GM12878 (cell line): ENCODE measurements around the gene GPATCH2L. TPM values are rescaled to one million over a fixed set of nuclear protein-coding genes. Genes with fewer than 3 reads are reported as not detected.

ENCODE experiments used
- ATAC-seq: fragments of 200-7000 bp; cut with Tn5 transposase; 3 replicates; pipeline ENCODE4 v1.9.1; 2020; ENCODE audit warnings: mild to moderate bottlenecking, moderate library complexity
- Bru-seq: library from RNA; stranded (reverse); fragments of 400-500 nt; gene quantifications from one replicate; lab custom pipeline; 2021; lab: Mats Ljungman, UMichigan
- BruChase-seq, 2 experiments: library from RNA; stranded (reverse); fragments of 400-500 nt; gene quantifications; one replicate each; lab custom pipeline; 2021; lab: Mats Ljungman, UMichigan
- BruUV-seq: library from RNA; stranded (reverse); fragments of 400-500 nt; replicated peaks from 2 replicates; lab custom pipeline; 2021; lab: Mats Ljungman, UMichigan
- CTCF ChIA-PET: fragments of 300-600 bp; sonication (Branson Sonifier 250); formaldehyde crosslinking; extraction: SDS; loops from one replicate; lab custom pipeline; 2021; ENCODE audit warnings: inconsistent platforms; lab: Yijun Ruan, JAX
- POLR2A ChIA-PET: fragments of 350-600 bp; formaldehyde crosslinking; extraction: SDS; loops from one replicate; lab custom pipeline; 2021; ENCODE audit warnings: inconsistent platforms; lab: Charles Lee
- RAD21 ChIA-PET: fragments of 300-600 bp; sonication (Branson Sonifier 250); formaldehyde crosslinking; loops from one replicate; lab custom pipeline; 2023; ENCODE audit warnings: antibody characterized with exemption; ENCODE audit not compliant: unreplicated experiment; lab: Charles Lee
- SMC1A ChIA-PET: fragments of 300-600 bp; sonication (Branson Sonifier 250); formaldehyde crosslinking; loops from one replicate; lab custom pipeline; 2023; ENCODE audit not compliant: unreplicated experiment, uncharacterized antibody; lab: Charles Lee
- DNase-seq: peaks from one replicate; pipeline ENCODE4 v3.0.0-alpha.2; 2011; ENCODE audit warnings: low read depth, low spot score
- FAIRE-seq: peaks from 3 replicates; lab custom pipeline; 2011; peaks lifted over from hg19 to GRCh38; lab: Jason Lieb, UNC
- H2AFZ ChIP-seq: 2 replicates; pipeline ENCODE4 v1.6.0; 2011; ENCODE audit warnings: low read depth, low read length, control low read depth; ENCODE audit not compliant: control insufficient read depth
- H3K27ac ChIP-seq: 2 replicates; pipeline ENCODE4 v1.5.1; 2011; ENCODE audit warnings: control low read depth; ENCODE audit not compliant: control insufficient read depth, insufficient read depth
- H3K27me3 ChIP-seq, 2 experiments: replicated peaks in 1 of 2; 2 replicates each; pipeline versions ENCODE4 v1.6.0 to v1.6.1; 2011; ENCODE audit warnings: low read length in 1 of 2; ENCODE audit not compliant: control insufficient read depth in 2 of 2, insufficient read depth in 2 of 2
- H3K36me3 ChIP-seq, 2 experiments: 2 replicates each; pipeline ENCODE4 v1.5.1; 2011; ENCODE audit warnings: low read length in 1 of 2; ENCODE audit not compliant: control insufficient read depth in 2 of 2, insufficient read depth in 2 of 2
- H3K4me1 ChIP-seq: 2 replicates; pipeline ENCODE4 v1.6.1; 2011; ENCODE audit warnings: mild to moderate bottlenecking, low read length, moderate library complexity, mixed read lengths; ENCODE audit not compliant: control insufficient read depth, insufficient read depth
- H3K4me2 ChIP-seq: 2 replicates; pipeline ENCODE4 v1.6.0; 2011; ENCODE audit warnings: control low read depth; ENCODE audit not compliant: control insufficient read depth, insufficient read depth
- H3K4me3 ChIP-seq: fragments of 200-600 bp; sonication (generic); 2 replicates; pipeline ENCODE4 v1.5.1; 2016
- H3K79me2 ChIP-seq: 2 replicates; pipeline ENCODE4 v1.6.0; 2011; ENCODE audit warnings: low read length; ENCODE audit not compliant: control insufficient read depth, insufficient read depth
- H3K9ac ChIP-seq: 2 replicates; pipeline ENCODE4 v1.8.0; 2011; ENCODE audit warnings: low read length, control low read depth, mixed read lengths; ENCODE audit not compliant: control insufficient read depth, insufficient read depth
- H3K9me3 ChIP-seq: replicated peaks from 3 replicates; pipeline ENCODE4 v1.5.1; 2011; ENCODE audit warnings: mild to moderate bottlenecking, low read length; ENCODE audit not compliant: control insufficient read depth, insufficient read depth
- H4K20me1 ChIP-seq: 2 replicates; pipeline ENCODE4 v1.6.0; 2011; ENCODE audit not compliant: control insufficient read depth, insufficient read depth
- ATF2 ChIP-seq: IDR thresholded peaks from 2 replicates; pipeline ENCODE4 v1.6.1; 2012; ENCODE audit warnings: low read length, inconsistent platforms
- NFXL1 ChIP-seq: fragments of 450-650 bp; IDR thresholded peaks from 2 replicates; pipeline ENCODE4 v1.6.1; 2017; ENCODE audit warnings: antibody characterized with exemption, mild to moderate bottlenecking, borderline replicate concordance
- SMAD1 ChIP-seq: fragments of 450-650 bp; IDR thresholded peaks from 2 replicates; pipeline ENCODE4 v1.6.1; 2018; ENCODE audit warnings: mild to moderate bottlenecking, low read depth; ENCODE audit not compliant: partially characterized antibody
- SP1 ChIP-seq: IDR thresholded peaks from one replicate; pipeline ENCODE4 v1.6.1; 2011; ENCODE audit warnings: low read depth, low read length
- SREBF2 ChIP-seq: IDR thresholded peaks from 2 replicates; pipeline ENCODE4 v1.6.1; 2012; ENCODE audit warnings: mild to moderate bottlenecking, low read length
- SUZ12 ChIP-seq: fragments of 200-600 bp; sonication (generic); IDR thresholded peaks from one replicate; pipeline ENCODE4 v1.6.1; 2018; ENCODE audit warnings: antibody characterized with exemption, mild to moderate bottlenecking; ENCODE audit not compliant: unreplicated experiment
- WGBS: methylation state at CpG from one replicate; pipeline ENCODE4 v1.1.6; 2016; ENCODE audit warnings: low lambda C conversion rate; ENCODE audit not compliant: insufficient replicate concordance, insufficient coverage; ENCODE audit errors: missing lambda C conversion rate; 5-methylcytosine and 5-hydroxymethylcytosine counted together
- in situ Hi-C: fragments of 300-500 bp; cut with MboI; formaldehyde crosslinking; loops from 9 replicates; pipeline ENCODE4 v1.14.3; 2018; ENCODE audit warnings: mixed read lengths
- intact Hi-C: fragments of 100-400 bp; cut with micrococcal nuclease; formaldehyde crosslinking; loops from one replicate; pipeline ENCODE4 v1.14.2; 2022; ENCODE audit not compliant: unreplicated experiment
- long read RNA-seq, 2 experiments: library from polyadenylated mRNA; unstranded; transcript quantifications; one replicate each; pipeline ENCODE4 v2.0.0, GENCODE V29; 2019 to 2020
- polyA minus RNA-seq, 3 experiments: library from RNA; depleted of rRNA, polyadenylated mRNA; stranded (reverse); fragments of >200 nt; gene quantifications; 2 replicates each; pipeline ENCODE4 v1.2.3, GENCODE V29; 2011
- polyA plus RNA-seq, 11 experiments: library from polyadenylated mRNA; depleted of rRNA in 4 of 11; unstranded in 6 of 11; stranded (reverse) in 5 of 11; fragments of >200 nt; fragmentation: Nextera tagmentation in 4 of 11; fragmentation: Illumina TruSeq in 1 of 11; extraction: Ambion mirVana in 4 of 11; extraction: Trizol in 1 of 11; gene quantifications; 1 replicate in 1 of 11; 2 replicates in 10 of 11; pipeline versions ENCODE4 v1.2.1 to v1.2.3, GENCODE V29; 2011 to 2016; ENCODE audit warnings: inconsistent platforms in 2 of 11, missing spikeins in 2 of 11, low read depth in 1 of 11
- total RNA-seq, 4 experiments: library from RNA; depleted of rRNA in 3 of 4; stranded (reverse); fragments of >200 nt in 3 of 4; fragmentation: Illumina TruSeq in 1 of 4; extraction: Trizol in 1 of 4; gene quantifications; 2 replicates each; pipeline versions ENCODE4 v1.2.1 to v1.2.3, GENCODE V29; 2013 to 2021
- TF ChIP-seq, protein P1 (sequence below), 3 experiments: IDR thresholded peaks in 2 of 3; conservative IDR thresholded peaks in 1 of 3; 2 replicates each; pipeline ENCODE4 v1.5.1; 2011; ENCODE audit warnings: low read depth in 3 of 3, low read length in 3 of 3, mild to moderate bottlenecking in 3 of 3, control low read depth in 2 of 3, moderate library complexity in 2 of 3, inconsistent platforms in 1 of 3, mixed read lengths in 1 of 3; ENCODE audit not compliant: control insufficient read depth in 2 of 3, insufficient read depth in 1 of 3; ENCODE audit errors: extremely low read depth in 1 of 3
- TF ChIP-seq, protein P2 (sequence below): fragments of 450-650 bp; formaldehyde crosslinking; IDR thresholded peaks from 2 replicates; pipeline ENCODE4 v1.4.0; 2022; ENCODE audit warnings: mild to moderate bottlenecking, moderate library complexity

Gene GPATCH2L
- 1,448 and 1,558 TPM in 2 replicates for total RNA-seq (2013; cell fraction: nucleolus; rRNA removed)
- total RNA-seq (2014; rRNA removed) (31.7 and 32.9 TPM in 2 replicates), total RNA-seq (2014; rRNA removed; fragmentation: Illumina TruSeq; extraction: Trizol) (27.6 and 30.4 TPM in 2 replicates), total RNA-seq (2021) (42.6 and 50.9 TPM in 2 replicates), polyA plus RNA-seq (2011; rRNA removed) (45.0 and 45.6 TPM in 2 replicates), polyA plus RNA-seq (2014; fragmentation: Illumina TruSeq; extraction: Trizol) (20.4 and 24.3 TPM in 2 replicates), polyA plus RNA-seq (2014; fragmentation: Nextera tagmentation; extraction: Ambion mirVana) (10 to 100 TPM in 1 of 2 experiments, 1 to 10 TPM in 1; 9.1 to 12.9 TPM), polyA plus RNA-seq (2014; rRNA removed) (16.6 and 22.5 TPM in 2 replicates), polyA plus RNA-seq (2016; fragmentation: Nextera tagmentation; extraction: Ambion mirVana) (10 to 100 TPM; 20.8 to 26.3 TPM), polyA minus RNA-seq (2011; rRNA and poly(A)+ RNA removed) (93.9 and 121 TPM in 2 replicates), Bru-seq, nascent RNA (percentile 97 among the genes with signal in this experiment), BruChase-seq, experiment 1, labeled RNA remaining after a 6-hour chase (percentile 97 among the genes with signal in this experiment), BruChase-seq, experiment 2, labeled RNA remaining after a 2-hour chase (percentile 97 among the genes with signal in this experiment)
- polyA plus RNA-seq (2011; ENCODE audit: low read depth), result 30.7 TPM
- polyA plus RNA-seq (2011; cell fraction: cytosol; rRNA removed), result 25.7 and 30.3 TPM in 2 replicates
- 105 and 112 TPM in 2 replicates for polyA plus RNA-seq (2011; cell fraction: nucleus; rRNA removed)
- 29.1 and 43.6 TPM in 2 replicates for polyA plus RNA-seq (2012)
- 19.6 and 22.5 TPM in 2 replicates for polyA minus RNA-seq (2011; cell fraction: cytosol; rRNA and poly(A)+ RNA removed)
- polyA minus RNA-seq (2011; cell fraction: nucleus; rRNA and poly(A)+ RNA removed), result 154 and 176 TPM in 2 replicates
- long read RNA-seq, experiment 1, full-length matches to known transcripts, result 1 of 8 reads
- long read RNA-seq, experiment 1, partial matches to known transcripts, result 3 of 8 reads
- long read RNA-seq, experiment 1, other reads (novel, unspliced or antisense), result 4 of 8 reads
- long read RNA-seq, experiment 2, full-length matches to known transcripts, result 10 of 57 reads
- long read RNA-seq, experiment 2, partial matches to known transcripts, result 16 of 57 reads
- long read RNA-seq, experiment 2, other reads (novel, unspliced or antisense), result 31 of 57 reads

- H4K20me1 ChIP-seq, result no peaks in the 10 kb centered on the region
- H3K27ac ChIP-seq, result peak within 1 kb of the TSS; percentile 92
- intact Hi-C loops (loop anchor here (2.0 to 10.0 kb wide), 2 partner anchors 35 to 203 kb away; no protein-coding TSS in a partner anchor), in situ Hi-C loops (no loop called here)
- no peaks in the 10 kb centered on the region for H3K27me3 ChIP-seq
- ChIA-PET POLR2A (interaction anchor here (0.6 to 2.3 kb wide), 13 partner anchors 10 to 491 kb away, joined by 3 to 20 read pairs (median 3); partner anchors contain the start of genes ERG28 and TTLL5), CTCF (interaction anchor here (0.8 to 3.0 kb wide), 7 partner anchors 11 to 200 kb away, joined by 3 to 17 read pairs (median 5); no protein-coding TSS in a partner anchor), RAD21 (interaction anchor here (1.0 to 4.5 kb wide), 11 partner anchors 10 to 201 kb away, joined by 3 to 23 read pairs (median 5); no protein-coding TSS in a partner anchor), SMC1A (interaction anchor here (1.3 to 9.7 kb wide), 9 partner anchors 10 to 201 kb away, joined by 3 to 116 read pairs (median 7); no protein-coding TSS in a partner anchor)
- WGBS, result 3% methylated on average over 34 of the region's 43 CpGs
- peaks cover 7% of the 10 kb centered on the region; the same call in 2 of the 3 replicates for H3K9me3 ChIP-seq
- H3K4me1 ChIP-seq, result peaks cover 6% of the 10 kb centered on the region; the same call in 1 of the 2 replicates
- H3K4me2 ChIP-seq, result peak within 1 kb of the TSS; percentile 90
- peak within 1 kb of the TSS; percentile 86 for H3K9ac ChIP-seq
- peak; percentile 73 for DNase-seq
- peaks cover 48% of the 10 kb centered on the region for H3K79me2 ChIP-seq
- ATAC-seq, result peak; percentile 90
- H2AFZ ChIP-seq, result peak within 1 kb of the TSS; percentile 93
- no peak for FAIRE-seq
- peaks cover 0 to 13% of the 10 kb centered on the region in 2 experiments; a peak in 2 of 4 replicates for H3K36me3 ChIP-seq
- TSS peak; percentile 67 for BruUV-seq
- peak within 1 kb of the TSS; percentile 98 for H3K4me3 ChIP-seq
- TF ChIP-seq SUZ12 (no peak), SMAD1 (no peak), NFXL1 (no peak), SP1 (peak; percentile 72), SREBF2 (no peak), ATF2 (peak; percentile 59; the same call in 1 of the 2 replicates)
- TF ChIP-seq, protein P1, sequence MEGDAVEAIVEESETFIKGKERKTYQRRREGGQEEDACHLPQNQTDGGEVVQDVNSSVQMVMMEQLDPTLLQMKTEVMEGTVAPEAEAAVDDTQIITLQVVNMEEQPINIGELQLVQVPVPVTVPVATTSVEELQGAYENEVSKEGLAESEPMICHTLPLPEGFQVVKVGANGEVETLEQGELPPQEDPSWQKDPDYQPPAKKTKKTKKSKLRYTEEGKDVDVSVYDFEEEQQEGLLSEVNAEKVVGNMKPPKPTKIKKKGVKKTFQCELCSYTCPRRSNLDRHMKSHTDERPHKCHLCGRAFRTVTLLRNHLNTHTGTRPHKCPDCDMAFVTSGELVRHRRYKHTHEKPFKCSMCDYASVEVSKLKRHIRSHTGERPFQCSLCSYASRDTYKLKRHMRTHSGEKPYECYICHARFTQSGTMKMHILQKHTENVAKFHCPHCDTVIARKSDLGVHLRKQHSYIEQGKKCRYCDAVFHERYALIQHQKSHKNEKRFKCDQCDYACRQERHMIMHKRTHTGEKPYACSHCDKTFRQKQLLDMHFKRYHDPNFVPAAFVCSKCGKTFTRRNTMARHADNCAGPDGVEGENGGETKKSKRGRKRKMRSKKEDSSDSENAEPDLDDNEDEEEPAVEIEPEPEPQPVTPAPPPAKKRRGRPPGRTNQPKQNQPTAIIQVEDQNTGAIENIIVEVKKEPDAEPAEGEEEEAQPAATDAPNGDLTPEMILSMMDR (IDR thresholded peaks at IDR 0.05 in 2 of 3, conservative IDR thresholded peaks at IDR 0.05 in 1 of 3; ENCODE audit: control insufficient read depth in 2 of 3, extremely low read depth in 1 of 3, insufficient read depth in 1 of 3, low read depth in 3 of 3, low read length in 3 of 3), result no peak
- TF ChIP-seq, protein P2, sequence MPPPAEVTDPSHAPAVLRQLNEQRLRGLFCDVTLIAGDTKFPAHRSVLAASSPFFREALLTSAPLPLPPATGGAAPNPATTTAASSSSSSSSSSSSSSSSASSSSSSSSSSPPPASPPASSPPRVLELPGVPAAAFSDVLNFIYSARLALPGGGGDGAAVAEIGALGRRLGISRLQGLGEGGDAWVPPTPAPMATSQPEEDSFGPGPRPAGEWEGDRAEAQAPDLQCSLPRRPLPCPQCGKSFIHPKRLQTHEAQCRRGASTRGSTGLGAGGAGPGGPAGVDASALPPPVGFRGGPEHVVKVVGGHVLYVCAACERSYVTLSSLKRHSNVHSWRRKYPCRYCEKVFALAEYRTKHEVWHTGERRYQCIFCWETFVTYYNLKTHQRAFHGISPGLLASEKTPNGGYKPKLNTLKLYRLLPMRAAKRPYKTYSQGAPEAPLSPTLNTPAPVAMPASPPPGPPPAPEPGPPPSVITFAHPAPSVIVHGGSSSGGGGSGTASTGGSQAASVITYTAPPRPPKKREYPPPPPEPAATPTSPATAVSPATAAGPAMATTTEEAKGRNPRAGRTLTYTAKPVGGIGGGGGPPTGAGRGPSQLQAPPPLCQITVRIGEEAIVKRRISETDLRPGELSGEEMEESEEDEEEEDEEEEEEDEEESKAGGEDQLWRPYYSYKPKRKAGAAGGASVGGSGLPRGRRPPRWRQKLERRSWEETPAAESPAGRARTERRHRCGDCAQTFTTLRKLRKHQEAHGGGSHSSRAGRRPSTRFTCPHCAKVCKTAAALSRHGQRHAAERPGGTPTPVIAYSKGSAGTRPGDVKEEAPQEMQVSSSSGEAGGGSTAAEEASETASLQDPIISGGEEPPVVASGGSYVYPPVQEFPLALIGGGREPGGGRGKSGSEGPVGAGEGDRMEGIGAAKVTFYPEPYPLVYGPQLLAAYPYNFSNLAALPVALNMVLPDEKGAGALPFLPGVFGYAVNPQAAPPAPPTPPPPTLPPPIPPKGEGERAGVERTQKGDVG, result no peak
Observed at GRCh38 chr14:76151398-76152332, at the start of gene GPATCH2L. Gene GPATCH2L (plus strand): TSS chr14:76151922. CDS start chr14:76154364, 2,442 bp downstream.
